Esophagus (tissue), 2 donors: ENCODE results near the gene YES1. TPM values are rescaled to one million over a fixed set of nuclear protein-coding genes. Genes with fewer than 3 reads are reported as not detected.

Source experiments
- H3K27ac ChIP-seq, 2 donors: one replicate each; pipeline ENCODE4 v1.5.1; 2013; ENCODE audit warnings: low read depth in 2 of 2, mild to moderate bottlenecking in 2 of 2, inconsistent platforms in 1 of 2, low read length in 1 of 2, moderate library complexity in 1 of 2
- H3K27me3 ChIP-seq, 2 donors: one replicate each; pipeline ENCODE4 v1.6.1; 2013; ENCODE audit warnings: low read length in 2 of 2, control low read depth in 1 of 2, mild to moderate bottlenecking in 1 of 2; ENCODE audit not compliant: insufficient read depth in 2 of 2, control insufficient read depth in 1 of 2
- H3K36me3 ChIP-seq, 2 donors: one replicate each; pipeline ENCODE4 v1.6.1; 2013; ENCODE audit warnings: low read length in 1 of 2; ENCODE audit not compliant: control insufficient read depth in 2 of 2, insufficient read depth in 2 of 2
- H3K4me1 ChIP-seq, 2 donors: one replicate each; pipeline ENCODE4 v1.6.1; 2013; ENCODE audit warnings: low read length in 1 of 2; ENCODE audit not compliant: control insufficient read depth in 2 of 2, insufficient read depth in 2 of 2
- H3K4me3 ChIP-seq, 2 donors: one replicate each; pipeline ENCODE4 v1.5.1; 2013; ENCODE audit warnings: low read length in 2 of 2, mild to moderate bottlenecking in 2 of 2, low read depth in 1 of 2, moderate library complexity in 1 of 2
- H3K9me3 ChIP-seq, 2 donors: one replicate each; pipeline ENCODE4 v1.6.1; 2013; ENCODE audit warnings: mild to moderate bottlenecking in 2 of 2, low read depth in 1 of 2, low read length in 1 of 2, moderate library complexity in 1 of 2; ENCODE audit not compliant: control insufficient read depth in 2 of 2, insufficient read depth in 1 of 2
- WGBS, 2 donors: extraction: QIAGEN DNeasy Blood & Tissue Kit; methylation state at CpG; one replicate each; pipeline ENCODE4 v1.1.7; 2013; 5-methylcytosine and 5-hydroxymethylcytosine counted together
- polyA plus RNA-seq, 2 donors: library from polyadenylated mRNA; stranded (reverse); fragments of 200-250 nt; gene quantifications; one replicate each; pipeline ENCODE4 v1.2.3, GENCODE V29; 2013
- donor health status: healthy with polysubstance abuse.
- donor health status: Bipolar disorder and iron deficiency.

Gene YES1
- polyA plus RNA-seq, 2 donors: 15.4 to 18.4 TPM

DNA sequence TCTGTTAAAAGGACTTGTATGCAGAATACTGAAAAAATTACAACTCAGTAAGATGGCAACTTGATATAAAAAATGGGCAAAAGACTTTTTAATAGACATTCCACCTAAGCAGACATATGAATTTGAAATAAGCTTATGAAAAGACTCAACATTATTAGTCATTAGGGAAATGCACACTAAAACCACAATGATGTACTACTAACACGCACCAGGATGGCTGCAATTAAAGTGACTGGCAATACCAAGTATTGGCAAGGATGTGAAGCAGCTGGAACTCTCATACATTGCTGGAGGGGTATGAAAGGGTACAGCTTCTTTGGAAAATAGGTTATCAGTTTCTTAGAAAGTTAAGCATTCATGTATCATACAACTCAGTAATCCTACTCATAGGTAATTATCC is 96.4 kb downstream of the YES1 start:
- no peak overlapping the region for H3K27ac ChIP-seq
- H3K9me3 ChIP-seq: no peaks in the 10 kb centered on the region
- 46 to 59% methylated on average over 1 of the region's 1 CpG for WGBS, 2 donors
- H3K4me1 ChIP-seq: no peaks in the 10 kb centered on the region
- H3K4me3 ChIP-seq: no peak overlapping the region
- H3K36me3 ChIP-seq: no peaks in the 10 kb centered on the region
- no peaks in the 10 kb centered on the region for H3K27me3 ChIP-seq

DNA sequence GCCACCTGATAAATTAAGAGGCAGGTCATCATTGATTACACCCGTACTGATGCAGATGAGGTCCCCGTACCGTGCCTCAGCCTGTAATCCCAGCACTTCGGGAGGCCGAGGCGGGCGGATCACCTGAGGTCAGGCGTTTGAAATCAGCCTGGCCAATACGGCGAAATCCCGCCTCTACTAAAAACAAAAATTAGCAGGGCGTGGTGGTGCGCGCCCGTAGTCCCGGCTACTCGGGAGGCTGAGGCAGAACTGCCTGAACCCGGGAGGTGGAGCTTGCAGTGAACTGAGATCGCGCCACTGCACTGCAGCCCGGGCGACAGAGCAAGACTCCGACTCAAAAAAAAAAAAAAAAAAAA is 98.9 kb downstream of the YES1 start:
- no peaks in the 10 kb centered on the region for H3K27me3 ChIP-seq
- no peaks in the 10 kb centered on the region for H3K9me3 ChIP-seq

DNA sequence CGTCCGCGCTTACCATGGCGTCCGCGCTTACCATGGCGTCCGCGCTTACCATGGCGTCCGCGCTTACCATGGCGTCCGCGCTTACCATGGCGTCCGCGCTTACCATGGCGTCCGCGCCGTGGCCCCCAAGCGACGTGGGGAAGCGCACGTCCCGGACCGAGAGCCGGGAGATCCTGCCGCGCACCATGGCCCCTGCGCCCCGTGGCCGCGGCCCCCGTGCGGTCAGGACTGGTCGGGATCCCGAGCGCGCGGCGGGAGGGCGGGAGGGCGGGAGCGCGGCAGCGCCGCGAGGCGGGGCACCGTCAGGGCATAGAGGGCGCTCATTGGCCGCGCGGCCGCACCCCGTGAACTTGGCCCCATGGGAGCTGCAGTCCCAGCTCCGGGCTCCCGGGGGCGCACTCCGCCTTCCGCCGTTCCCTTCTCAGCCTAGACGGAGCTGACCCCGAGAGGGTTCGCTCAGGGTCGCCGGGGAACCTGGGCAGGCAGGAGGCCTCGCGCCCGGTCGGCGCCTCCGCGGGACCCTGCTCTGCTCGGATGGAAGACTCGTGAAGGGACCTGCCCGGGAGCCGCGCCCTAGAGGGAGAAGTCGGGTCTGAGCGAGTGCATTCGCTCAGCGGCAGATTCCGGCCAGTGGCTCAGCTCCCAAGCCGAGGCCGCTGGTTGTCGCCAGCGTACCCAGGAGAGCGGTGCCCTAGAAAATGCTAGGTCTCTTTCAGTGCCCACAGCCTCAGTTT is 99.5 kb downstream of the YES1 start, which contains the start of gene ENOSF1:
Gene ENOSF1, minus strand, starts transcription at position 230 of the 734 bp plus-strand sequence. Its CDS starts 43 bp downstream, at position 187.
- peak within 1 kb of the TSS; percentile 55 to 76 for H3K4me3 ChIP-seq
- 5 to 8% methylated on average over 81 to 91 of the region's 91 CpGs for WGBS, 2 donors
- H3K27ac ChIP-seq: peak within 1 kb of the TSS; percentile 75 to 88

More for the DNA sequence above, 98.9 kb downstream of the YES1 start:
- WGBS, 2 donors: 66 to 82% methylated on average over 23 of the region's 23 CpGs
- no peaks in the 10 kb centered on the region for H3K4me1 ChIP-seq
- H3K36me3 ChIP-seq: peaks cover 0 to 3% of the 10 kb centered on the region in 2 donors
- H3K27ac ChIP-seq: peak overlapping the region; percentile 69 to 75
- peak overlapping the region; percentile 55 to 76 for H3K4me3 ChIP-seq

DNA sequence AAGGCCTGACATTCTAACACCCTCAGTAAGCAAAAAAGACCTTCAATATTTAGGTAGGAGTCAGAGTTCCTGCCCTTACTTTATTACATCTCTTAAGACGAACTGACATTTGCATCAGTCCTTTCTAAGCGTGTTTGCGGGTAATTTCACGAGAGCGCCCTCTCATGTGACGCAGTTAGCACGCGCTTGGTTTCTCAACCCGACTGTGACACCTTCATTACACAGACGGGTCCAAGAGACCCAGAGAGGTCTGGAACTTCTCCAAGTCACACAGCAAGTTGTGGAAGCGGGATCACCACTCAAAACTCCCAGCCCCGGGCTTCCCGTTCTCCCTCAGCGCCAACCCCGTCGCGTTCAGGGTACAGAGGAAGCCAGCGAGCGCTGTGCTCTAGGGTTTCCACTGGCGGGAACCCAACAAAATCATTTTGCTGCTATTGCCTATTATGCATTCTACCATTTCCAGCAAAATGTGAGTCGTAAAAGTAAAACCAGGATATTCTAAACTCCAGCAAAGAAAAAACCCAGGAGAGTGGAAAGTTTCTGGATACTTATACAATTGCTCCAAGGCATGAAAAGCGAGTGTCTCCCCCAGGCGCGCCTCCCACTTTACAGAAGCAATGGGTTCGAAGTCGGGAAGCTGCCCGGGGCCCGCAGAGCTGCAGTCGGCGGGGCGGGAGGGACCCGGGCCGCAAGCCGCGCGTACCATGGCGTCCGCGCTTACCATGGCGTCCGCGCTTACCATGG is 100.2 kb downstream of the YES1 start:
- WGBS, 2 donors: 0% methylated on average over 40 to 42 of the region's 42 CpGs
- Histone ChIP-seq H3K4me3 (peak overlapping the region; percentile 55 to 76), H3K27ac (peak overlapping the region; percentile 75 to 88)

More for the DNA sequence above, 99.5 kb downstream of the YES1 start, which contains the start of gene ENOSF1:
- Histone ChIP-seq H3K36me3 (peaks cover 0 to 3% of the 10 kb centered on the region in 2 donors), H3K27me3 (no peaks in the 10 kb centered on the region), H3K9me3 (no peaks in the 10 kb centered on the region), H3K4me1 (no peaks in the 10 kb centered on the region)

DNA sequence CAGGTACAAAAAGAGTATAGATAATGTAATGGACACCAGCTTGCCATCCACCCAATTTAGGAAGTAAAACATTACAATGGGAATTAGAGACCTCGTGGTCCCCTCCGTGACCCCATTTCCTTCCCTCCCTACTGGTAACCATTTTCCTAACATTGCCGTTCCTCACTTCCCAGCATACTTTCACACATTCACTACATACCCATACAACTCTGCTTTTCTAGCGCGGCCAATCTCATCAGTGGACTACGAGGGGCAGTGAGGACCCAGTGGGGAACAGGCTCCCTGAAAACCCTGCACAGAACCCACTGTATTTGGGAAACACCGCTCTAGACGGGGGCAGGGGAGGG is 100.8 kb downstream of the YES1 start:
- Histone ChIP-seq H3K4me3 (peak overlapping the region; percentile 55 to 76), H3K27me3 (no peaks in the 10 kb centered on the region)
- 4 to 9% methylated on average over 8 of the region's 8 CpGs for WGBS, 2 donors

More for the DNA sequence above, 100.2 kb downstream of the YES1 start:
- H3K36me3 ChIP-seq: peaks cover 0 to 3% of the 10 kb centered on the region in 2 donors
- no peaks in the 10 kb centered on the region for H3K9me3 ChIP-seq
- no peaks in the 10 kb centered on the region for H3K4me1 ChIP-seq
- no peaks in the 10 kb centered on the region for H3K27me3 ChIP-seq

DNA sequence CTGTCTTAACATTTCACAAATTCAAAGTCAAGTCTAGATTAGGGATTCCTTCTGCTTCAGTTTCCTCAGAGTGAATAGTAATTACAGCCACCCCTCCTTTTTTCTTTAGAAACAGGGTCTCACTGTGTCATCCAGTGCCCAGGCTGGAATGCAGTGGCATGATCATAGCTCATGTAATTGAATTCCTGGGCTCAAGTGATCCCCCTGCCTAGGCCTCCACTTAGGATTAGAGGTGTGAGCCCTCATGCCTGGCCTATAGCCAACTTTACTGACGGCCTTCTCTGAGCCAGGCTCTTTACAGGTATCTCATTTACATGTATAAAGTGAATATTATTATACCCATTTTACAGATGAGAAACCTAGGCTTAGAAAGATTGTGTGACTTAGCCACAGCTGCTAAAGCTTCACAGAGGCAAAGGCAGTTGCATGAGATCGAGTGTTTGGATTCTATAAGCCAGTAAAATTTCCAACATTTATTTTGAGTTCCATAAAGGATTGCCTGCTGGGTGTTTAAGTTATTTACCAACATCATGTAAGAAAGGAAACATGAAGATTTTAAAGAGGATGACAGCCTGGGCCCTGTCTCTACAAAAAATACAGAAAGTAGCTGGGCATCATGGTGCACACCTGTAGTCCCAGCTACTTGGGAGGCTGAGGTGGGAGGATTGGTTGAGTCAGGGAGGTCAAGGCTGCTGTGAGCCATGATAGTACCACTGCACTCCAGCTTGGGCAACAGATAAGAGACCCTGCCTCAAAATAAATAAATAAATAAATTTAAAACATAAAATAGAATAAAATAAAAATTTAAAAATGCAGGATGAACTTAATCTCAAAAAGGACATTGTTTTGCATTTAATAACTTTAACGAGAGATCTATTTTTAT is 101.4 kb downstream of the YES1 start:
- no peaks in the 10 kb centered on the region for H3K9me3 ChIP-seq
- 67 to 73% methylated on average over 3 of the region's 3 CpGs for WGBS, 2 donors
- peaks cover 0 to 3% of the 10 kb centered on the region in 2 donors for H3K36me3 ChIP-seq
- no peaks in the 10 kb centered on the region for H3K4me1 ChIP-seq
- H3K4me3 ChIP-seq: no peak overlapping the region
- H3K27ac ChIP-seq: no peak overlapping the region
- H3K27me3 ChIP-seq: no peaks in the 10 kb centered on the region

More for the DNA sequence above, 100.8 kb downstream of the YES1 start:
- Histone ChIP-seq H3K9me3 (no peaks in the 10 kb centered on the region), H3K4me1 (no peaks in the 10 kb centered on the region), H3K36me3 (peaks cover 0 to 3% of the 10 kb centered on the region in 2 donors), H3K27ac (peak overlapping the region; percentile 36 to 88)

DNA sequence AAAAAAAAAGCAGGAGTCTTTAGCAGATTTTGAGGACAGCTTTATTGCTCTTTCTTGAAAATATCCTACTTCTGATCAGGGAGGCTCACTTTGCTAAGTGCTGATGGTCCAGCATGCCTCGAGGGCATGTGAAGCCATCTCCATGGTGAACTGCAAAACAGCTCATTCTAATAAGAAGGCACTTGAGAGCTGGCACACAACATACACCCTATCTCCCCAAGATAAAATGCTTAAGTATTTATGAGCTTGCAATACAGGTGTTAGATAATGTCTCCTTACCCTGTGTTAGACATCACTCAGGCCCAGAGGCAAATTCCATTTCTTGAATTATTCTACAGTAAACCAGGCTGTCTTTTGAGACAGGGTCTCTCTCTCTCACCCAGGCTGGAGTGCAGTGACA is 102.3 kb downstream of the YES1 start:
- Histone ChIP-seq H3K4me1 (no peaks in the 10 kb centered on the region), H3K27me3 (no peaks in the 10 kb centered on the region), H3K27ac (no peak overlapping the region), H3K9me3 (no peaks in the 10 kb centered on the region), H3K4me3 (no peak overlapping the region), H3K36me3 (peaks cover 0 to 5% of the 10 kb centered on the region in 2 donors)
- 76 to 88% methylated on average over 1 of the region's 1 CpG for WGBS, 2 donors

DNA sequence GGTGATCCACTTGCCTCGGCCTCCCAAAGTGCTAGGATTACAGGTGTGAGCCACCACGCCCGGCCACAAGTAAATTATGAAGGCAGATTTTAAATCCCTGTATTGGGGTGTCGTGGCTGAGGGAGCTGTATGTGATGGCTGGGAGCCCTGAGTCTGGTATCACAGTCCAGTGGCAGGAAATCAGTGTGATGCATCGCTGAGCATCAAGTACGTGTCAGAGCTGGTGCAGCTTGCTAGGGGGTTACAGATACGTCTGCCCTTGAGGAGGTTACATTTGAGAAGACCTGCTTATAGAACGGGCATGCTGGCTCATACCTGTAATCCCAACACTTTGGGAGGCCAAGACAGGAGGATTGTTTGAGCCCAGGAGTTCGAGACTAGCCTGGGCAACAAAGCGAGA is 103.9 kb downstream of the YES1 start:
- no peaks in the 10 kb centered on the region for H3K4me1 ChIP-seq
- no peak overlapping the region for H3K4me3 ChIP-seq
- H3K9me3 ChIP-seq: no peaks in the 10 kb centered on the region
- H3K27ac ChIP-seq: no peak overlapping the region
- WGBS, 2 donors: 91 to 93% methylated on average over 10 of the region's 10 CpGs
- no peaks in the 10 kb centered on the region for H3K27me3 ChIP-seq
- H3K36me3 ChIP-seq: peaks cover 0 to 5% of the 10 kb centered on the region in 2 donors

DNA sequence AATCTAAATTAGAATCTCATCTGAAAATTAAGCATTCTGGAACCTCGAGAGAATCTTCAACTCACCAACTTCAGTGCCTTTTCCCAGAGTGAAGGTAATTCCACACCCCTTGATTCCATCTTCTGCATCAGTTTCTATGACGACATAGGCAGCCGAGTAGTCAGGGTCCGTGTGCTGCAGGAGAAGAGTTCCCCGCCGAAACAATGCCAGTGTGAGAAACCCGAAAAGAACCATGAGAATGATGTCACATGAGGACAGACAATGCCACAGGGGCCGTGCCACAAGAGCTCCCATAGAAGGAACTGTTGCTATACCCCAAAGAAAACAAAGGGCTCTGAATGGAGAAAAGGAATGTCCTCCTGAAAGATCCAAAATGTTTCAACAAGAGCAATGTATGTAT is 105.6 kb downstream of the YES1 start:
- no peak overlapping the region for H3K27ac ChIP-seq
- H3K4me1 ChIP-seq: no peaks in the 10 kb centered on the region
- H3K4me3 ChIP-seq: no peak overlapping the region
- H3K9me3 ChIP-seq: no peaks in the 10 kb centered on the region
- no peaks in the 10 kb centered on the region for H3K27me3 ChIP-seq
- H3K36me3 ChIP-seq: peaks cover 0 to 5% of the 10 kb centered on the region in 2 donors
- 88 to 90% methylated on average over 8 of the region's 8 CpGs for WGBS, 2 donors
